GM18870 (cell line): ENCODE data around the gene PRUNE1.

Experiments used
- ATAC-seq: cut with Tn5 transposase; IDR thresholded peaks from one replicate; pipeline ENCODE4 v1.9.1; 2021; ENCODE audit warnings: moderate library complexity; ENCODE audit not compliant: unreplicated experiment

Gene PRUNE1

DNA sequence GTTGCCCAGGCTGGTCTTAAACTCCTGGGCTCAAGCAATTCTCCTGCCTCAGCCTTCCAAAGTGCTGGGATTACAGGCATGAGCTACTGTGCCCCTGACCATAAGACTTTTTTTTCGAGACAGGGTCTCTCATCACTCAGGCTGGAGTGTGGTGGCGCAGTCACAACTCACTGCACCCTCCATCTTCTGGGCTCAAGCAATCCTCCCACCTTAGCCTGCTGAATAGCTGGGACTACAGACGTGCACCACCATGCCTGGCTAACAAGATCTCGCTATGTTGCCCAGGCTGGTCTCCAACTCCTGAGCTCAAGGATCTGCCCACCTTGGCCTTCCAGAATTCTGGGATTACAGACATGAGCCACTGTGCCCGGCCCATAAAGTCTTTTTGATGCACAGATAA is 41.2 kb downstream of the PRUNE1 start:
- ATAC-seq = no peak

DNA sequence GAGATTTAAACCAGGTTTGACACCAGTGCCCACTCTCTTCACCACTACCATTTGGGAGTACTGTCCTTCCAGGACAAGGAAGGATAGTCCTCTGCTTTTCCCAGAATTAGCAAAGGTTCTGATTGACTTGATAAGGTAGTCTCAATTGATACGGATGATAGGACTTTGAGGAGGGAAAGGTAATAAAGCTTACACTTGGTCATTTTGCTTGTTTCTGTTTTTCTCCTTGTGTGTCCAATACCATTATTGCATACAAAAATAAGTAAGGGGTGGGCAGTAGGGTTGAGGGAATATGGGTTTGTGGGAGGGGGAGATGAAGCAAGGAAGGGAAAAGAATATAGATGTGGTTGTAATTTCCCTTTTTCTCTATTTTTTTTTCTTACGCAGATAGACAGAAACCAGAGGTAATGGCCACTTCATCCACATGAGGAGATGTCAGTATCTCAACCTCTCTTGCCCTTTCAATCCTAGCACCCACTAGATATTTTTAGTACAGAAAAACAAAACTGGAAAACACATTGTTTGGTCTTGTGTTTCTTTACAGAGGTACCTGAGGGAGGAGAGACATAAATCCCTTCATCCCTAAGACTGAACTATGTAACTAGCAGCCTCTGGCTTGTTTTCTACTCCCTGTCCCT is 41.9 kb downstream of the PRUNE1 start:
- ATAC-seq = no peak

- ATAC-seq = no peak
These were observed 43.2 kb downstream of the PRUNE1 start for GRCh38 chr1:151051356-151052009.

DNA sequence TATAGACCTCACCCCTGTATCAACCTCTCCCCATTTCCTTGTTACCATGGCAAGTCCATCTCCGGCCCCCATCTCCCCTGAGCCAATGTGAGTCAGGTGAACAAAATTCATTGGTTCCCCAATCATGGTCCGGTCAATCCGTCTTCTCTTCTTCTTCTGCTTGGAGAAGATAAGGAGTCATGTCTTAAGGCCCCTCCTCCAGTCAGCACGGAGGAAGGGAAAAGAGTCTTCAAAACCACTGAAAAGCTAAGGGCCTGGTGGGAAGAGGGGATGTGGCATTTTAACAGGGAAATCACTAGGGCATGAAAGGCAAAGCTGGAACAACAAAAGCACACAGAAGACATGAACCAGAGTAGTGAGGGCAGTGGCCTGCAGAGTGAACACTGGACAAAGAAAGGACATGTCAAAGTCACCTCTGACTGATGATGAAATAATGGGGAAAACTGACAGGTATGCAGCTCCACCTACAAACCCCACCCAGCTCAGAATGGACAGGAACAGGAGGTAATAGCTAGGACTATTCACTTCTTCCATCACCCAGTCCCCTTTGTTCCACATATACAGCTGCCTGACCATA is 46.8 kb downstream of the PRUNE1 start:
- ATAC-seq = no peak

GRCh38 chr1:151055581-151055980 is 47.3 kb downstream of the PRUNE1 start:
- no peak for ATAC-seq

DNA sequence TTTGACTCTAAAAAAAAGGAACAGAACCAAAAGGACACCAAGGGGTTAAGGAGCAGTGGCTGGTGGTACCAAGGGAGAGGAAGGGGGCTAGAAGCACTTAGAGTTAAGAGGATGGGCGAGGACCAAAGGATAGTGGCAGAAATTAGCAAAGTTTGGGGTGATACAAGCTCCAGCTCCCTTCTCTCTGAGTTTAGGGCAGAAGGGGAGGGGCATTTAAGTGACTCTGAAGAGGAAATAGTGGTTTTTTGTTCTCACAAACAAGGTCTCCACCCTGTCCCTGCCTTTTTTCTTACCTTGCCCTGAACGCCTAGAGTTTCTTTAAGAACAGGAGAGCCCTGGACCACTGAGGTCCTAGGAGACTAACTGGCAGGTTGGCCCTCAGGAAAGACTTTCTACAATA is 47.9 kb downstream of the PRUNE1 start:
- ATAC-seq = no peak

- ATAC-seq = no peak
These were observed 50.4 kb downstream of the PRUNE1 start for GRCh38 chr1:151058692-151059091.

GRCh38 chr1:151059109-151060006 is 51.1 kb downstream of the PRUNE1 start, which contains the start of gene CDC42SE1:
Gene CDC42SE1 (minus strand): TSS chr1:151059622. CDS start chr1:151055730, 3,892 bp downstream.
- ATAC-seq = no peak

DNA sequence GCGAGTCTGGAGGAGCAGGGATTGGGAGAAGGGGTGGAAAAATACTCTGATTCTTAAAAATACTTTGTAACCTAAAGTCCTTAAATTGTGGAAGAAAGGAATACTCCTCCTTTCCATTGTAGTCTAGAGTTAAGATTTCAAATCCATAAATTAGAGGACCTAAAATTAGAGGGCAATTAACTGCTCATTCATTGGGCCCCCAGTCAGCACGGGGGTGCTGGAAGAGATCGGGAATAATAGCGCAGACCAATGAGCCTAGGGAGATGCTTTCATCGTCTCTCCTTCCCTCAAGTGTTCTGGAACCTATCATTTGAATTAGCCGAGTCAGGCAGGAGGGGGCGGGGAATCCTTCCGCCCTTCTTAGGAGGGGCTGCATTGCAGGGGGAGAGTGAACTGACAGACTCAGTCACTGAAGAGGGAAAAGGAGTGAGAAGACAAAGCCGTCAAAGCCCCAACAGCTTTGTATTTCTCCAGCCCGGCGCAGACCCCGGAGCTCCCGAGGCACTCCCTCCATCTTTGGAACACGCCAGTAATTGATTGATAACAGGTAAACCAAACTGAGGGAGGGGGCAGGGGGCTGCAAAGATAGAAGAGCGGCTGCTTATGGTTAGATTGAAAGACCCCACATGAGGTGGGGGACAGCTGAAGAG is 51.9 kb downstream of the PRUNE1 start, which contains the start of gene MLLT11:
Gene MLLT11 (plus strand): TSS at position 391 of the 650 bp plus-strand sequence. CDS start 6,828 bp downstream, outside the sequence.
- ATAC-seq = no peak

DNA sequence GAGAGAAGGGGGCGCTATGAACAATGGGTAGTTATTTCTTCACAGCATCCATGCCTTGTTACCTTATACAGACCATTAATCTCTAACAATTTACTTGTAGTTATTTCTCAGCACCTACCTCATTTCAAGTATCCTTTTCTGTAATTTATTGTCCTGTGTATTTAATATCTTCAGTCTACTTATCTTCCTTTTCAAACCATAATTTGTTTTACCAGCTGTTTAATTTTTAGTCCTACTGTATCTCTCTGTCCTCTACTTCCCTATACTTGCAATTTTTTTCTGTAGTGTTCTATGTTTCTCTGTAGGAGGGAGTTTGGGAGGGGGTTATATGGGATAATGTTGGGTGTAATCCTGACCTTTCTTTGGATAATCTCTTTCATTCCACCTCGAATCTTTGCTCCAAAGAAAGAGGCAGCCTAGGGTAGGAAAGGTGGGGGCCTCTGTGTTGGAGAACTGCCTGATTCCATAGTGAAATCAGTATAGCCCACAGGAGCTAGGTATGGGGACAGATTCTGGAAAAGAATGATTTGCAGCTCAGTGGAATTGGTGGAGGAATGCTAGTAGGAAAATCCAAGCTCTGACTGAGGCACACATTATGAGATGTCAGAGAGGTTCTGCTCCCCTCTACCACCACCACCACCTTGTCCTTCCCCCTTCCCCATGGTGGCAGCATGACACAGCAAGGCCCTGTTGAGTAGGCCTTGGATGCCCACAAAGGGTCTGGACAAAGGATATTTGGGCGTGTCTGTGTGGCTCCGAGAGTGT is 52.6 kb downstream of the PRUNE1 start:
- no peak for ATAC-seq

- ATAC-seq = no peak
These were observed 53.5 kb downstream of the PRUNE1 start for GRCh38 chr1:151061704-151062103.

DNA sequence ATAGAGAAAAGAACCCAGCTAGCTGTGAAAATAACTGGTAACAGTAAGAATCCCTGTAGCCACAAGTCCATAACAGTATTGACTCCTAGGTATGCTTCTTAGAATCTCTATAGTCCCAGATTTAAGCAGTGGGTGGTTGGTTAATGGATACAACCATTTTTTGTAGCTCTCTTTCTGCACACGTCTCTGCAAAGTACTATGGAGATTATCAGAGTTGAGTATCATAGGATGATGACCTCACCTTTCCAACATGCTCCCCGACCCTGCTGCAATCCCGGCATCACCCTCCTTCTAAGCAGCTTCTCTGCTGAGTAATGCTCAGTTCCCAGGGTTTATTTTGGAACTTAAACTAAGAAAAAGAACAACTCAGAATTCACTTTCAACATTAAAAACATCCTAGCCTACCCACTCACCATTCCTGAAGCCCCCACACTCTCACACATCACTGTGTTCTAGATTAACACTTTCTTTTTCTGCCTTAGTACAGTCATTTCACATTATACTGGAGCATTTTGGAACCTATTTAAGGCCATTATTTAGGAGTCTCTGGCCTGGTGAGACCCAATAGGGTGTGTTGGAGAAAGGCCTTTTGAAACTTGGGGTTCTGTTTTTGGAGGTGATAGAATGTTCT is 54.6 kb downstream of the PRUNE1 start:
- ATAC-seq = no peak

GRCh38 chr1:151065089-151065645 is 56.9 kb downstream of the PRUNE1 start:
- ATAC-seq = no peak

DNA sequence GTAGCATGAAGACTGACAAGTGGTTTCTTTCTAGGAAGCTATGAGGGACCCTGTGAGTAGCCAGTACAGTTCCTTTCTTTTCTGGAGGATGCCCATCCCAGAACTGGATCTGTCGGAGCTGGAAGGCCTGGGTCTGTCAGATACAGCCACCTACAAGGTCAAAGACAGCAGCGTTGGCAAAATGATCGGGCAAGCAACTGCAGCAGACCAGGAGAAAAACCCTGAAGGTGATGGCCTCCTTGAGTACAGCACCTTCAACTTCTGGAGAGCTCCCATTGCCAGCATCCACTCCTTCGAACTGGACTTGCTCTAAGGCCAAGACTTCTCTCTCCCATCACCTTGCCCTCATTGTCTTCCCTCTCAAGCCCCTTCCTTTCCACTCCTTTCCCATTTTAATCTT is 58.9 kb downstream of the PRUNE1 start:
- ATAC-seq = no peak

DNA sequence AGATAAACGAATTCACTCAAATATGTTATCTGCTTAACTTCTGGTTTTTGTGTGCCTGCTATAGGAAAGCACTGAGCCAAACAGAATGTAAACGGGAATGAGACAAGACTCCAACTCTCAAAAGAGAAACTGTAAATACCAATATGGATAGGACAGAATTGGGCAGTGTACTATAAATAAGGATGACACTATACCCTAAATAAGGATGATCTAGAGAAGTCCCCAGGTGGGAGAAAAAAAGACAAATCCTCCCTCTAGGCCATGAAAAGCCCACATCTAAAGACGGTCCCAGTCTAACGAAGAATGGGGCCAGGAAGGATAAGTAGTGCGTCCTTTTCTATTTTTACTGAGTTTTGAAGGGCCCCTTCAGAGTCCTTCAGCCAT is 60.8 kb downstream of the PRUNE1 start:
- ATAC-seq = no peak

DNA sequence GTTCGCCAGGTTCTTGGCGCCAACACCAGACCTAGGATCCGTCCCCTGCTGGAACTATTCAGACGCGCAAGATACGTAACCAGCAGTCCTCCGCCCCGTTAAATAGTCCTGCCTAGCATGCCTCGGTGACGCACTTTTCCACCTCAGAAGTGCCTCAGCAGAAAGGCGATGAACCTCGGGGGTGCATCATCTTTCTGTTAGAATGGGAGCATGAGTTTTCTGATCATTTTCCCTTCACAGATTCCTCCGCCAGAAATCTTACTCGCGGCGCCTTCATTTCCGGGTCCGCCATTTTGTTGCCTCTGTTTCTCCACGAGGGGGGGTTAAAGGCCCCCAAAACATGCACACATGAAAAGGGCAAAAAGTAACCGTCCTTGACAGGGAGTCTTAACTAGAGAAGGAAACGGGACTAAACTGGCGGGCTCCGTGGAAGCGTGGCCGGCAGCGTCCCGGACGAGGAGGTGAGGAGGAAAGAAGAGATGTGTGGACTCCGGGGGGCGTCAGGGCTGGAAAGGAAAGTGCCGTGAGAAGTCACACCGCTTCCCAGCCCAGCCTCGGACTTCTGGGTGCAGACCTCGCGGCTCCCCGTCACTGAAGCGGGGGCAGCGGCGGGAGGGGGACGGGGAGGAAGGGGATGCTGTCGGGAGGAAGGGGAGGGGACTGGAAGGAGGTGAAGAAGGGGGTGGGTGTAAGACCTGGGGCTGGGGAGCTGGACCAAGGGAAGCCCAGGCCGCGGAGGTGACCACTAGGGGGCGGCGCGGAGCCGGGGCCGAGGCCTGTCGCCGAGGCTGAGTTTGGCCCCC is 62.4 kb downstream of the PRUNE1 start, which contains the start of gene GABPB2:
Gene GABPB2 (plus strand): TSS at position 288 of the 803 bp plus-strand sequence. CDS start 17,429 bp downstream, outside the sequence.
- no peak for ATAC-seq

DNA sequence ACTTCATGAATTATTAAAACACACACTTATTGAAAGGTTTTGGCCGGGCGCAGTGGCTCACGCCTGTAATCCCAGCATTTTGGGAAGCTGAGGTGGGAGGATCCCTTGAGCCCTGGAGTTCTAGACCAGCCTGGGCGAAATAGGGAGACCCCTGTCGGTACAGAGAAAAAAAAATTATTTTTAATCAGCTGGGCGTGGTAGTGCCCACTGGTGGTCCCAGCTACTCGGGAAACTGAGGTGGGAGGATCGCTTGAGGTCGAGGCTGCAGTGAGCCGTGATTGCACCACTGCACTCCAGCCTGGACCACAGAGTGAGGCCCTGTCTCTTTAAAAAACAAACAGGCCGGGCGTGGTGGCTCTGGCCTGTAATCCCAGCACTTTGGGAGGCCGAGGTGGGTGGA is 64.0 kb downstream of the PRUNE1 start:
- no peak for ATAC-seq
